Measurements from ENCODE around the gene ARHGAP25.
A peak's percentile ranks its signal among the peaks of the same experiment; 100 is the strongest.

ARHGAP25 gene

DNA sequence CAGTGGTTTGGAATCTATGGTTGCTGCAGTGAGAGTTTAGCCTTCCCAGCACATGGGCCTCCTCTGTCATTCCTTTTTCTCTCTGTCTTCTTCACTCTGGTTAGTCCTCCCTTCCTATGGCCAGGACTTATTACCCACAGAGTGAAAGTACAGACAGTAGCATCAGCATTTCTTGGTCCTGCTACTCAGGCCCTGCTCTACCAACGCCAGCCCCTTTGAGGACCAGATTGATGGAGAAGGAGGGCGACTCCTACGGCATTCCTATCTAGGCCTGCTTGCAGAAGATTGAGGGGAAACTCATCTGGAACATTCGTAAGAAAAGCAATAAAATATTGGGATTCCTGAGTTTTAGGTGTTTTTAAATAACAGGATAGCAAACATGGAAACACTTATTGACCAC is 93.1 kb downstream of the ARHGAP25 start:
- in situ Hi-C loops (cut with MboI; ENCODE audit: low sequenced_read_pairs, unreplicated experiment), result no loop called here
- TF ChIP-seq, protein P1, sequence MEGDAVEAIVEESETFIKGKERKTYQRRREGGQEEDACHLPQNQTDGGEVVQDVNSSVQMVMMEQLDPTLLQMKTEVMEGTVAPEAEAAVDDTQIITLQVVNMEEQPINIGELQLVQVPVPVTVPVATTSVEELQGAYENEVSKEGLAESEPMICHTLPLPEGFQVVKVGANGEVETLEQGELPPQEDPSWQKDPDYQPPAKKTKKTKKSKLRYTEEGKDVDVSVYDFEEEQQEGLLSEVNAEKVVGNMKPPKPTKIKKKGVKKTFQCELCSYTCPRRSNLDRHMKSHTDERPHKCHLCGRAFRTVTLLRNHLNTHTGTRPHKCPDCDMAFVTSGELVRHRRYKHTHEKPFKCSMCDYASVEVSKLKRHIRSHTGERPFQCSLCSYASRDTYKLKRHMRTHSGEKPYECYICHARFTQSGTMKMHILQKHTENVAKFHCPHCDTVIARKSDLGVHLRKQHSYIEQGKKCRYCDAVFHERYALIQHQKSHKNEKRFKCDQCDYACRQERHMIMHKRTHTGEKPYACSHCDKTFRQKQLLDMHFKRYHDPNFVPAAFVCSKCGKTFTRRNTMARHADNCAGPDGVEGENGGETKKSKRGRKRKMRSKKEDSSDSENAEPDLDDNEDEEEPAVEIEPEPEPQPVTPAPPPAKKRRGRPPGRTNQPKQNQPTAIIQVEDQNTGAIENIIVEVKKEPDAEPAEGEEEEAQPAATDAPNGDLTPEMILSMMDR (IDR thresholded peaks at IDR 0.05; ENCODE audit: borderline replicate concordance, control extremely low read depth, extremely low read depth, insufficient read depth, missing control alignments), result no peak

DNA sequence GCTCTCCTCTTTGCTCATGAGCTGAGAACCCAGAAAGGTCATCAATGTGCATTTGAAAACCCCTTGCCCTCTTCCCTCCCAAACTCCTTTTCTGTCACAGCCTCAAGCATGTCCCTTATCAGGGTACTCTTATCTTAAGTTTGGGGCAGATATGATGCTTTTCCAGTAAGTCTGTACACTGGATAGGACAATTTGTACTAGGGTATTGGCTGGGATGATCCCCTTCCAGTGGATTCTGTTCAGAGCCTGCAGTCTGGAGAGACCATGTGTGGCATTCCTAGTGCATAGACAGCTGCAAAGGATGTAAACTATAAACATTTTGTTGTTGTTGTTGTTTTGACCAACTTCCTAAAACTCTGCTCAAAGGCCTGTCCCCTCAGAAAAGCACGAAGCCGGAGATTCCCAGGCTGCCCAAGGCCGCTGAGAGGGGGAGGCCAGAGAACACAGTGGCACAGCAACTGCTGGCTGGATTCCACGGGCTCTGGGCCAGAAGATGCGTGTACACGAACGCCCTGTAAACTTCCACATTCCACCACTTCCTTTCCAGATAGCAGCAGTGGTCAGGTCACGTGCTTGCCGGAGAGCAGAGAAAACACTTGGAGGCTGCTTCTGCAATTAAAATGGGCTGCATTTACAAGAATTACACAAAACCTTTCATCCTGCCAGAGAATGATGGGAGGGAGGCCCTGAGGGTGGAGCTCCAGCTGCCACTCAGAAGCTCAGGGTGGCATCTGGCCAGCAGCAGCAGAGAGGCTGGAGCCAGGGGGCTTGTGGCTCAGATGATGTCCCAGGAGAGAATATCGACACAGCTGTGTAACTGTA is 94.5 kb downstream of the ARHGAP25 start:
- in situ Hi-C loops (cut with MboI; ENCODE audit: low sequenced_read_pairs, unreplicated experiment), result no loop called here
- TF ChIP-seq, protein P1 (IDR thresholded peaks at IDR 0.05; ENCODE audit: borderline replicate concordance, control extremely low read depth, extremely low read depth, insufficient read depth, missing control alignments), result no peak
- DNase-seq (ENCODE audit: low spot score), result no peak

More for the DNA sequence above, 93.1 kb downstream of the ARHGAP25 start:
- no peak for DNase-seq (ENCODE audit: low spot score)

DNA sequence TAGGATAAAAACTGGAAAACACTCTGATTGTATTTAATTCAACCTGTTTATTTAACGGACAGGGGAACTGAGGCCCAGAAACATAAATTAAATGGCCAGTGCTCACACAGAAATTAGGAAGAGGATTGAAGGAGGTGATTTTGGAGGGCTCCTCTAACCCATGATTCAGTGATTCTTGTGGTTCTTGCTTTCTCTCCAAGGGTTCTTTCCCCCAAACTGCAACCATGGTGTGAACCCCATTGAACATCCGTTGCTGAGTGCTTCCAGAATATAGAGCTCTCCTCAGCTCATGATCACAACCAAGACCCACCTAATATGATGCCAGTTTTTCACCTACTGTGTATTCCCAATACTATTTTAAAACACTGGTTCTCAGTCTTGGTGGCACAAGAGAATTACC is 95.1 kb downstream of the ARHGAP25 start:
- TF ChIP-seq, protein P1 (IDR thresholded peaks at IDR 0.05; ENCODE audit: borderline replicate concordance, control extremely low read depth, extremely low read depth, insufficient read depth, missing control alignments), result no peak
- in situ Hi-C loops (cut with MboI; ENCODE audit: low sequenced_read_pairs, unreplicated experiment), result no loop called here
- DNase-seq (ENCODE audit: low spot score), result no peak

DNA sequence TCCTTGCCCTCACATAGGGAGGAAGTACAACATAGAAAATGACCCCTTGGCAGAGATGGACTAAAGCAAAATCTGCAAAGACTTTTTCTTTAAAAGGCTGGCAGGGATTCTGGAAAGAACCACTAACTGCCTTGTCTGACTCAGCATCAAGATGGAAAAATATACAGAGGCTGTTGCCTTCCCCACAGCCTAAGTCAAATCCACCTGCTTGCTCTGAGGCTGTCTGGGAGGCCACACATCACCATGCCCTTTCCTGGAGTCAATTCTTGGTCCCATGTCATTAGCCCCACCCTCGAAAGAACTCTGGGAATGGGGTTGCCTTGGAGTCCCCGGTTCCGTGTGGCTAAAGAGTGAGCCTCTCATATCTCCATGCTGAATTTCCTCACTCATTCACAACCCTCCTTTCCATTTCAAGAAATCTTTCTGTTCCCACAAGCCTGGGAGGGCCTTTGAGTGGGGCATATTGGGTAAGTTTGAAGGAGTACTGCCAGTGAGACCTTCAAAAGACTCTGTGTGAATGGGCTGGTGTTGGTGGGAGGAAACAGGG is 97.1 kb downstream of the ARHGAP25 start:
- TF ChIP-seq, protein P1 (IDR thresholded peaks at IDR 0.05; ENCODE audit: borderline replicate concordance, control extremely low read depth, extremely low read depth, insufficient read depth, missing control alignments), result no peak
- no peak for DNase-seq (ENCODE audit: low spot score)
- in situ Hi-C loops (cut with MboI; ENCODE audit: low sequenced_read_pairs, unreplicated experiment), result no loop called here

DNA sequence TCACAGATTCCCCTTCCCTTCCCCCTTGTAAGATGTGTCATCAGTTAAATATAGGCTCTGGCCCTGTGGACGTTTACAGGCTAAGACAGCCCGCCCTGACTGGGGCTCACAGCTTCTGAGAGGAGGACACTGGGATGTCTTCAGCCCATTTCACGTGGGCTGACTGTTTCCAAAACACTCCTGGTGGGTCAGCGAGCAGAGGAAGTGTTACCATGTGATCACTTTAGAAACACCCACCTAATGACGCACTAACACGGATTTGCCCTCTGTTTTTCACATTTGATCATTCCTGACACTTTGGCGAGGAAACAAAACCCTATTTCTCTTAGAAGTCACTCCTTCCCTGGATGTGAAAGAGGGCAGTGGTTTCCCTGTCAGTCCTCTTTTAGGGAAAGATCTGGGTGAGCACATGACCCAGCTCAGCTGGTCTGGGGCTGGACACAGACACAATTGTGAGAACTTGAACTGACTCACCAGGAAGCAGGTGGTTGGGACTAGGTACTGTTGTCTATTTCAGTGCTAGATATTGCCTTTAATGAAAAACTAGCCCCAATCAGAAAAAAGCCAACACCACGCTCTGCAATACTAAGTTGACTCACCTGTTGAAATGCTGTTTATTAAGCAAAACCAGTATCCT is 97.7 kb downstream of the ARHGAP25 start:
- in situ Hi-C loops (cut with MboI; ENCODE audit: low sequenced_read_pairs, unreplicated experiment), result no loop called here
- TF ChIP-seq, protein P1 (IDR thresholded peaks at IDR 0.05; ENCODE audit: borderline replicate concordance, control extremely low read depth, extremely low read depth, insufficient read depth, missing control alignments), result no peak
- DNase-seq (ENCODE audit: low spot score), result peak; percentile 71

DNA sequence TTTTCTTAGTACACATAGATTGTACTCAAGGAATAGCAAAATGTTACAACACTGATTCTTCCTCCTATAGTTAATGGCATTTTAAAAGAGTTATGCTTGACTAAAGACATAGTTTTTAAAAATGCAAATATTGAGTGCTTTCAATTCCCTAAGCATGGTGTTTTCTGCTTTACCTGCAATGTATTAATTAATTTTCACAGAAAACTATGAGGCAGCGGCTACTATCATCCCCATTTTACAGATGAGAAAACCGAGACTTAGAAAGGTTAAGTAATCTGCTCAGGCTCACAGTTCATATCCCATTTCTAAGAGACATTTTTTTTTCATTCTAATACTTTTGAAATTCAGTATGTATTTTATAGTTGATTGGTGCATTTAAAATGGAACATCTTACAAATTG is 98.6 kb downstream of the ARHGAP25 start:
- no peak for DNase-seq (ENCODE audit: low spot score)
- in situ Hi-C loops (cut with MboI; ENCODE audit: low sequenced_read_pairs, unreplicated experiment), result no loop called here
- TF ChIP-seq, protein P1 (IDR thresholded peaks at IDR 0.05; ENCODE audit: borderline replicate concordance, control extremely low read depth, extremely low read depth, insufficient read depth, missing control alignments), result no peak

All from GM13976 (cell line).